IMR-90 (cell line): Measurements from ENCODE around the gene CTAG1A. TPM values are rescaled to one million over a fixed set of nuclear protein-coding genes. Genes with fewer than 3 reads are reported as not detected.

Experiments
- ATAC-seq: fragments of 200-7000 bp; cut with Tn5 transposase; 2 replicates; pipeline ENCODE4 v1.9.1; 2020; ENCODE audit warnings: low read depth, mild to moderate bottlenecking, moderate library complexity
- BruUV-seq: library from RNA; stranded (reverse); fragments of 400-500 nt; replicated peaks from 2 replicates; lab custom pipeline; 2021; lab: Mats Ljungman, UMichigan
- CTCF ChIA-PET: fragments of 300-600 bp; formaldehyde crosslinking; extraction: SDS; loops from one replicate; lab custom pipeline; 2021; ENCODE audit warnings: antibody characterized with exemption; lab: Yijun Ruan, JAX
- POLR2A ChIA-PET: fragments of 300-600 bp; sonication (Branson Sonifier 250); formaldehyde crosslinking; loops from one replicate; lab custom pipeline; 2022; ENCODE audit warnings: antibody characterized with exemption; ENCODE audit not compliant: unreplicated experiment; lab: Charles Lee
- DNase-seq: peaks from one replicate; pipeline ENCODE4 v3.0.0; 2013
- H2AFZ ChIP-seq: replicated peaks from 2 replicates; pipeline ENCODE3; 2013; ENCODE audit warnings: low read length, mild to moderate bottlenecking; ENCODE audit not compliant: poor library complexity
- H2AK5ac ChIP-seq: 2 replicates; pipeline ENCODE4 v1.6.1; 2013; ENCODE audit warnings: low read depth, low read length, inconsistent platforms
- H2AK9ac ChIP-seq: replicated peaks from 2 replicates; pipeline ENCODE3; 2013; ENCODE audit warnings: mild to moderate bottlenecking, low read depth, low read length, moderate library complexity; ENCODE audit not compliant: poor library complexity
- H2BK120ac ChIP-seq: 2 replicates; pipeline ENCODE4 v1.6.1; 2013; ENCODE audit warnings: low read depth, low read length, inconsistent platforms
- H2BK15ac ChIP-seq: 3 replicates; pipeline ENCODE4 v1.6.1; 2013; ENCODE audit warnings: low read depth, low read length, inconsistent platforms
- H2BK20ac ChIP-seq: 2 replicates; pipeline ENCODE4 v1.6.1; 2013; ENCODE audit warnings: low read depth, mild to moderate bottlenecking, inconsistent platforms, low read length, moderate library complexity
- H2BK5ac ChIP-seq: 2 replicates; pipeline ENCODE4 v1.6.1; 2013; ENCODE audit warnings: mild to moderate bottlenecking, low read depth, low read length, inconsistent platforms; ENCODE audit not compliant: poor library complexity, severe bottlenecking
- H3K14ac ChIP-seq: replicated peaks from 2 replicates; pipeline ENCODE4 v1.6.1; 2013; ENCODE audit warnings: low read depth, low read length, inconsistent platforms
- H3K18ac ChIP-seq: 2 replicates; pipeline ENCODE4 v1.6.1; 2013; ENCODE audit warnings: low read depth, low read length, control low read depth
- H3K23ac ChIP-seq: 2 replicates; pipeline ENCODE4 v1.6.1; 2013; ENCODE audit warnings: low read depth, low read length, inconsistent platforms
- H3K27ac ChIP-seq: 2 replicates; pipeline ENCODE4 v1.5.1; 2013; ENCODE audit warnings: mild to moderate bottlenecking, control low read depth, low read length; ENCODE audit not compliant: insufficient read depth
- H3K27me3 ChIP-seq: 2 replicates; pipeline ENCODE4 v1.6.1; 2013; ENCODE audit warnings: low read length; ENCODE audit not compliant: control insufficient read depth, insufficient read depth
- H3K36me3 ChIP-seq: 2 replicates; pipeline ENCODE4 v1.6.1; 2013; ENCODE audit warnings: low read length, mixed read lengths; ENCODE audit not compliant: control insufficient read depth, insufficient read depth
- H3K4ac ChIP-seq: 2 replicates; pipeline ENCODE4 v1.6.1; 2013; ENCODE audit warnings: low read depth, low read length, inconsistent platforms
- H3K4me1 ChIP-seq: 2 replicates; pipeline ENCODE4 v1.6.1; 2013; ENCODE audit warnings: low read length, mixed read lengths; ENCODE audit not compliant: control insufficient read depth, insufficient read depth
- H3K4me2 ChIP-seq: 2 replicates; pipeline ENCODE4 v1.6.1; 2013; ENCODE audit warnings: low read depth, mild to moderate bottlenecking, control low read depth, low read length, moderate library complexity
- H3K4me3 ChIP-seq: 2 replicates; pipeline ENCODE4 v1.5.1; 2013; ENCODE audit warnings: low read depth, mild to moderate bottlenecking, control low read depth, low read length, moderate library complexity; ENCODE audit not compliant: insufficient read depth
- H3K56ac ChIP-seq: 2 replicates; pipeline ENCODE4 v1.6.1; 2013; ENCODE audit warnings: low read length, inconsistent platforms; ENCODE audit not compliant: insufficient read depth; ENCODE audit errors: extremely low read depth
- H3K79me1 ChIP-seq, 2 experiments: 2 replicates each; pipeline ENCODE4 v1.6.1; 2013; ENCODE audit warnings: low read length in 2 of 2, inconsistent platforms in 1 of 2, low read depth in 1 of 2
- H3K9ac ChIP-seq: 2 replicates; pipeline ENCODE4 v1.6.1; 2013; ENCODE audit warnings: low read depth, low read length, control low read depth
- H3K9me1 ChIP-seq: 2 replicates; pipeline ENCODE4 v1.6.1; 2013; ENCODE audit warnings: low read length, inconsistent platforms; ENCODE audit not compliant: insufficient read depth
- H3K9me3 ChIP-seq: 2 replicates; pipeline ENCODE4 v1.6.1; 2013; ENCODE audit warnings: low read length; ENCODE audit not compliant: control insufficient read depth, insufficient read depth
- H4K20me1 ChIP-seq: 2 replicates; pipeline ENCODE4 v1.6.1; 2013; ENCODE audit warnings: low read length, inconsistent platforms; ENCODE audit not compliant: insufficient read depth
- H4K5ac ChIP-seq: 2 replicates; pipeline ENCODE4 v1.6.1; 2013; ENCODE audit warnings: mild to moderate bottlenecking, low read depth, low read length, control low read depth
- H4K8ac ChIP-seq, 2 experiments: 2 replicates each; pipeline ENCODE4 v1.6.1; 2013; ENCODE audit warnings: low read depth in 2 of 2, low read length in 2 of 2, control low read depth in 1 of 2, inconsistent platforms in 1 of 2
- H4K91ac ChIP-seq: 2 replicates; pipeline ENCODE4 v1.6.1; 2013; ENCODE audit warnings: low read depth, low read length, inconsistent platforms; ENCODE audit not compliant: insufficient read depth
- BHLHE40 ChIP-seq: fragments of 150-350 bp; IDR thresholded peaks from 2 replicates; pipeline ENCODE4 v1.6.1; 2016; ENCODE audit warnings: mild to moderate bottlenecking, low read depth, low read length
- CEBPB ChIP-seq: IDR thresholded peaks from 2 replicates; pipeline ENCODE4 v1.6.1; 2012; ENCODE audit warnings: low read depth, low read length, improper control_type of control experiment
- CHD1 ChIP-seq: IDR thresholded peaks from 2 replicates; pipeline ENCODE4 v1.6.1; 2012; ENCODE audit warnings: low read depth, low read length, improper control_type of control experiment
- CTCF ChIP-seq: conservative IDR thresholded peaks from 2 replicates; pipeline ENCODE4 v1.5.1; 2012; ENCODE audit warnings: mild to moderate bottlenecking, low read depth, low read length, improper control_type of control experiment
- ELK1 ChIP-seq: fragments of 150-350 bp; IDR thresholded peaks from 2 replicates; pipeline ENCODE4 v1.6.1; 2016; ENCODE audit warnings: low read depth, mild to moderate bottlenecking, low read length, moderate library complexity, borderline replicate concordance
- FOS ChIP-seq: fragments of 150-350 bp; IDR thresholded peaks from 2 replicates; pipeline ENCODE4 v1.6.1; 2016; ENCODE audit warnings: low read depth, low read length
- MAFK ChIP-seq: IDR thresholded peaks from 2 replicates; pipeline ENCODE4 v1.6.1; 2012; ENCODE audit warnings: low read depth, low read length, improper control_type of control experiment
- MAZ ChIP-seq: IDR thresholded peaks from 2 replicates; pipeline ENCODE4 v1.6.1; 2012; ENCODE audit warnings: low read depth, mild to moderate bottlenecking, low read length, improper control_type of control experiment, moderate library complexity, borderline replicate concordance
- MXI1 ChIP-seq: IDR thresholded peaks from 2 replicates; pipeline ENCODE4 v1.6.1; 2012; ENCODE audit warnings: low read depth, mild to moderate bottlenecking, low read length, moderate library complexity, borderline replicate concordance
- NFE2L2 ChIP-seq: fragments of 150-350 bp; IDR thresholded peaks from 2 replicates; pipeline ENCODE4 v1.6.1; 2016; ENCODE audit warnings: low read depth, mild to moderate bottlenecking, low read length
- POLR2A ChIP-seq: IDR thresholded peaks from 2 replicates; pipeline ENCODE4 v1.6.1; 2012; ENCODE audit warnings: mild to moderate bottlenecking, low read depth, low read length
- RAD21 ChIP-seq: IDR thresholded peaks from 2 replicates; pipeline ENCODE4 v1.6.1; 2012; ENCODE audit warnings: low read length, improper control_type of control experiment
- RCOR1 ChIP-seq: IDR thresholded peaks from 2 replicates; pipeline ENCODE4 v1.6.1; 2012; ENCODE audit warnings: mild to moderate bottlenecking, low read length, improper control_type of control experiment; ENCODE audit not compliant: insufficient replicate concordance
- RFX5 ChIP-seq: IDR thresholded peaks from 2 replicates; pipeline ENCODE4 v1.8.0; 2012; ENCODE audit warnings: low read depth, mild to moderate bottlenecking, low read length, moderate library complexity
- SMC3 ChIP-seq: fragments of 150-350 bp; IDR thresholded peaks from 2 replicates; pipeline ENCODE4 v1.6.1; 2016; ENCODE audit warnings: low read depth, mild to moderate bottlenecking, antibody characterized with exemption, low read length, moderate library complexity
- USF2 ChIP-seq: fragments of 150-350 bp; IDR thresholded peaks from 2 replicates; pipeline ENCODE4 v1.6.1; 2017; ENCODE audit warnings: mild to moderate bottlenecking, antibody characterized with exemption, low read length, low read depth
- WGBS, 2 experiments: methylation state at CpG; one replicate each; pipeline versions ENCODE4 v1.1.5 to v1.1.7; 2013; ENCODE audit warnings: missing lambda C conversion rate in 2 of 2; ENCODE audit not compliant: insufficient read length in 1 of 2; ENCODE audit errors: extremely low coverage in 2 of 2; 5-methylcytosine and 5-hydroxymethylcytosine counted together
- dilution Hi-C: fragments of 300-500 bp; cut with HindIII; formaldehyde crosslinking; loops from one replicate; pipeline ENCODE4 v1.14.3; 2018; ENCODE audit warnings: low sequenced_read_pairs; ENCODE audit not compliant: unreplicated experiment
- in situ Hi-C: fragments of 300-500 bp; cut with MboI; formaldehyde crosslinking; loops from 3 replicates; pipeline ENCODE4 v1.14.3; 2019; ENCODE audit warnings: low sequenced_read_pairs, inconsistent platforms, mixed read lengths
- intact Hi-C: fragments of 100-400 bp; cut with micrococcal nuclease; formaldehyde crosslinking; loops from 2 replicates; pipeline ENCODE4 v1.10.0; 2022
- polyA plus RNA-seq, 3 experiments: library from polyadenylated mRNA; depleted of rRNA; stranded (reverse); fragments of >200 nt; gene quantifications; 2 replicates each; pipeline ENCODE4 v1.2.3, GENCODE V29; 2012; ENCODE audit warnings: low replicate concordance in 1 of 3
- total RNA-seq: library from RNA; depleted of rRNA; stranded (reverse); fragments of >200 nt; gene quantifications from 2 replicates; pipeline ENCODE4 v1.2.3, GENCODE V29; 2012

Gene CTAG1A
- total and polyA plus RNA-seq, 2 of the 4 experiments (the other 2 are of a cell fraction), result not detected

- Histone ChIP-seq H4K5ac (no peak overlapping the region), H2BK15ac (no peak overlapping the region), H2AK5ac (no peak overlapping the region), H2BK5ac (no peak overlapping the region), H2BK20ac (no peak overlapping the region), H3K4me2 (no peak overlapping the region), H2AK9ac (no peak overlapping the region), H3K56ac (no peak overlapping the region), H3K27me3 (peaks cover 11% of the 10 kb centered on the region), H3K4ac (no peak overlapping the region), H3K4me3 (no peak overlapping the region), H3K27ac (no peak overlapping the region), H3K9ac (no peak overlapping the region), H3K79me1 (no peaks in the 10 kb centered on the region), H3K36me3 (no peaks in the 10 kb centered on the region), H4K20me1 (no peaks in the 10 kb centered on the region), H2AFZ (no peak overlapping the region), H3K9me1 (no peaks in the 10 kb centered on the region), H3K4me1 (no peaks in the 10 kb centered on the region; the same call in 1 of the 2 replicates), H2BK120ac (no peak overlapping the region), H4K91ac (no peak overlapping the region), H3K9me3 (peaks cover 5% of the 10 kb centered on the region), H3K23ac (no peak overlapping the region), H3K18ac (no peak overlapping the region), H3K14ac (no peak overlapping the region), H4K8ac (no peak overlapping the region)
- intact Hi-C loops, result no loop called here
- ChIA-PET CTCF (no interaction called here), POLR2A (interaction anchor here (0.6 kb wide), 1 partner anchor 178 kb away, joined by 4 read pairs; no protein-coding TSS in a partner anchor)
- 100% methylated on average over 2 of the region's 8 CpGs; no CpG with 5 or more reads in 1 of the 2 experiments for WGBS, 2 experiments
- ATAC-seq, result no peak
- TF ChIP-seq NFE2L2 (no peak), MXI1 (no peak), RAD21 (no peak), RFX5 (no peak), CEBPB (no peak), POLR2A (no peak), MAFK (no peak), RCOR1 (no peak), CTCF (no peak), ELK1 (no peak), SMC3 (no peak), CHD1 (no peak), BHLHE40 (no peak), USF2 (no peak), MAZ (no peak), FOS (no peak)
- DNase-seq, result no peak
- in situ Hi-C loops, result loop anchor here (25.0 kb wide), 1 partner anchor 139 kb away; no protein-coding TSS in a partner anchor
- dilution Hi-C loops, result no loop called here
- no TSS peak for BruUV-seq
Observed at GRCh38 chrX:154598656-154599055, 13.7 kb downstream of the CTAG1A start.
